ENCODE data around the gene SPESP1. TPM values are rescaled to one million over a fixed set of nuclear protein-coding genes. Genes with fewer than 3 reads are reported as not detected.
A peak's percentile ranks its signal among the peaks of the same experiment; 100 is the strongest.

Gene SPESP1
- total and polyA plus RNA-seq, 8 donors, result 1.8 to 6.5 (median 2.7) TPM

DNA sequence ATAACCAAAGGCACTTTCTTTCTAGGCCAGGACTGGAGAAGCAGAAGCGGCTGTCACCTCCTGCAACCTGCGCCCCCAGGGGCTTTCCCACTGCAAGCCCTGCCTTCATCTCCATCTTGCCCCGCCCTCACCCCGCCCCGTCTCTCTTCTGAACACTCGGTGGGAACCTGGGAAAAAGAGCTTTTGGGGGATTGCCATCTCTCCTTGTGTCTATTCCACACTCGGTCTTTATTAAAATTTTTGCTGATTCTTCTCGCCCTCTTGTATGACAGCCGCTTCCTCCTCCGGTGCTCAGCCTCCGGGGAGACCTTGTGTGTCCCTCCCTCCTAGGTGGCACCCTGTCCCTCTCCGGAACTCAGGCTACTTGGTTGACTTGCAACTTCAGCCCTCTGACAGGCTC lies 41.9 kb upstream of the SPESP1 start:
- Histone ChIP-seq H3K9me3 (no peaks in the 10 kb centered on the region), H3K27me3 (peaks cover 0 to 3% of the 10 kb centered on the region in 2 donors), H3K4me3 (no peak overlapping the region), H3K4me1 (no peaks in the 10 kb centered on the region), H3K36me3 (no peaks in the 10 kb centered on the region), H3K27ac (no peak overlapping the region)
- intact Hi-C loops (cut with DNase I), result no loop called here
- TF ChIP-seq, protein P1, sequence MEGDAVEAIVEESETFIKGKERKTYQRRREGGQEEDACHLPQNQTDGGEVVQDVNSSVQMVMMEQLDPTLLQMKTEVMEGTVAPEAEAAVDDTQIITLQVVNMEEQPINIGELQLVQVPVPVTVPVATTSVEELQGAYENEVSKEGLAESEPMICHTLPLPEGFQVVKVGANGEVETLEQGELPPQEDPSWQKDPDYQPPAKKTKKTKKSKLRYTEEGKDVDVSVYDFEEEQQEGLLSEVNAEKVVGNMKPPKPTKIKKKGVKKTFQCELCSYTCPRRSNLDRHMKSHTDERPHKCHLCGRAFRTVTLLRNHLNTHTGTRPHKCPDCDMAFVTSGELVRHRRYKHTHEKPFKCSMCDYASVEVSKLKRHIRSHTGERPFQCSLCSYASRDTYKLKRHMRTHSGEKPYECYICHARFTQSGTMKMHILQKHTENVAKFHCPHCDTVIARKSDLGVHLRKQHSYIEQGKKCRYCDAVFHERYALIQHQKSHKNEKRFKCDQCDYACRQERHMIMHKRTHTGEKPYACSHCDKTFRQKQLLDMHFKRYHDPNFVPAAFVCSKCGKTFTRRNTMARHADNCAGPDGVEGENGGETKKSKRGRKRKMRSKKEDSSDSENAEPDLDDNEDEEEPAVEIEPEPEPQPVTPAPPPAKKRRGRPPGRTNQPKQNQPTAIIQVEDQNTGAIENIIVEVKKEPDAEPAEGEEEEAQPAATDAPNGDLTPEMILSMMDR (IDR thresholded peaks at IDR 0.05), result no peak
- ATAC-seq (no peak), DNase-seq (no peak)

DNA sequence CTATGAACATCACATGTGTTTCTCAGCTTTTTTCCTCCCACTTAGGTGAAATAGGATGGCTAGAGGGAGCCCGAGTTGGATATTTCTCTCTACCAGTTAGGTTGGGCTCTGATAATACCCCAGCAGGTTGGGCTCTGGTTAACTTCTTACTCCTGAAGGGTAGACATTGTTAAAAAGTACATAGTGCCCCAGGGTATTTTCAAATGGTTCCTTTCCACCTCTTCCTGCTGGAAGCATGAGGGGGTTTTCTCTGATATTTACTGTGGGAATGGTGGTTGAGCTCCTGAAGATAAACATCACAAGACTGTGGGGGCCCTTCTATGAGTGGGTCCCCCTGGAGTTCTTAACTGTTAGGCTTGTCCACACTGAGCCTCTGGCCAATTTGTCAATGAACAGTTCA lies 36.1 kb upstream of the SPESP1 start:
- no peak for DNase-seq
- Histone ChIP-seq H3K9me3 (no peaks in the 10 kb centered on the region), H3K4me3 (no peak overlapping the region), H3K36me3 (no peaks in the 10 kb centered on the region), H3K4me1 (no peaks in the 10 kb centered on the region), H3K27me3 (peaks cover 0 to 13% of the 10 kb centered on the region in 2 donors), H3K27ac (no peak overlapping the region)
- intact Hi-C loops (cut with DNase I), result no loop called here
- TF ChIP-seq, protein P1 (IDR thresholded peaks at IDR 0.05), result no peak
- no peak for ATAC-seq

DNA sequence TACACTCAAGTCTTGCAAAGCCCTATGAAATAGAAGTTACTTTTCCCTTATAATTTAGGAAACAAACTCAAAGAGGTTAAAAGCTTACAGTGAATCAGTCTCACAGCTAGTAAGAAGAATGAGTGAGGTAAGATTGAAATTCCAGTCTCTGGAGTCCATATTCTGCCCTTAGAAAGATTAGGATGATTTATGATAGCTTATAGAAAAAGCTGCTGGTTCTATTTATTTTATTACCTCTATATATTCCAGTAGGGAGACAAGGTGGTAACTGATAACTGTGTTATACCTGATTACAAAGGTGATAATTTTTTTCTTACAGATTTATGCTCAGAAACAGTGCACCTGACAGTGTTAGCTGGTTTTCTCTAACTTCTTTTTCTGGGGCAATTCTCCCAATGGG lies 34.1 kb upstream of the SPESP1 start:
- intact Hi-C loops (cut with DNase I), result no loop called here
- ATAC-seq (no peak), DNase-seq (no peak)
- Histone ChIP-seq H3K27ac (no peak overlapping the region), H3K4me3 (no peak overlapping the region), H3K4me1 (no peaks in the 10 kb centered on the region), H3K9me3 (no peaks in the 10 kb centered on the region), H3K27me3 (peaks cover 0 to 10% of the 10 kb centered on the region in 2 donors), H3K36me3 (no peaks in the 10 kb centered on the region)
- TF ChIP-seq, protein P1 (IDR thresholded peaks at IDR 0.05), result no peak

DNA sequence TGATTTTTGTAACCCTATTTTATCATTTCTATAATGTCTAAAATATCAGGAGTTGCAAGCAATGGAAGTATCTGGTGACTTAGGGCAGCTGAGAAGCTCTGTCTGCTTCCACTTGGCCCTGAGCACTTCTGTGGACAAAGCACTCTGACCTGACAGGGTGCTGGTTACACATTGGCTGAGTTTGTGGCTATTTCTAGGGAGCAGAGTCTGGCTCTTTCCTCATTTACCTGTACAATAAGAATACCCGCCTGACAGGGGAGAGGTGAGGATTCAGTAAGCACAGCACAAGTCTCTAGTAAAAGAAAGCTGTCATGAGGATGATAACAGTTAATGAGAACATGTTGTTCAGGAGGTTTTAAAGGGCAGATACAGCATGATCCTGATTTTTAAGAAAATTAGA lies 33.3 kb upstream of the SPESP1 start:
- intact Hi-C loops (cut with DNase I), result no loop called here
- TF ChIP-seq, protein P1 (IDR thresholded peaks at IDR 0.05), result no peak

DNA sequence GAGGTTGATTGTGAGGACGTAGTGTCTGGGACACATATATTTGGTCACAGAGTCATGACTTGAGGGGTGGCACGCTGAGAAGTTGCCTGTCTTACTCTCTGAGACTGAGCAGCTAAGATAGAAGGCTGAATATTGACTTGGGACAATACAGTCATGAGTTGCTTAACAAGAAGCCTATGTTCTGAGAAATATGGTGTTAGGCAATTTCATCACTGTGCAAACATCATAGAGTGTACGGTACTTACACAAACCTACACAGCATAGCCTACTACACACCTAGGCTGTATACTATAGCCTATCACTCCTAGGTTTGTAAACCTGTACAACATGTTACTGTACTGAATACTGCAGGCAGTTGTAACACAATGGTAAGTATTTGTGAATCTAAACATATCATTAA lies 30.3 kb upstream of the SPESP1 start:
- Histone ChIP-seq H3K27ac (no peak overlapping the region), H3K27me3 (peaks cover 0 to 3% of the 10 kb centered on the region in 2 donors), H3K9me3 (no peaks in the 10 kb centered on the region), H3K36me3 (no peaks in the 10 kb centered on the region), H3K4me3 (no peak overlapping the region), H3K4me1 (no peaks in the 10 kb centered on the region)
- DNase-seq, result no peak
- peak; percentile 76 for ATAC-seq
- TF ChIP-seq, protein P1 (IDR thresholded peaks at IDR 0.05), result no peak
- intact Hi-C loops (cut with DNase I), result no loop called here

More for the DNA sequence above, 33.3 kb upstream of the SPESP1 start:
- no peak overlapping the region for H3K27ac ChIP-seq
- no peak for DNase-seq
- no peaks in the 10 kb centered on the region for H3K36me3 ChIP-seq
- H3K9me3 ChIP-seq, result no peaks in the 10 kb centered on the region
- no peak overlapping the region for H3K4me3 ChIP-seq
- no peak for ATAC-seq
- no peaks in the 10 kb centered on the region for H3K4me1 ChIP-seq
- H3K27me3 ChIP-seq, result peaks cover 0 to 12% of the 10 kb centered on the region in 2 donors

Measured in left lung (tissue), 10 donors.